Stimulated activated CD4-positive, alpha-beta T cell treated with anti-CD3 and anti-CD28 coated beads, Interleukin-2, amount 100 ng/mL, for 4 hours (primary cell): Measurements from ENCODE around the gene EPB41L4A.
"Not testable (repeated sequence)": the region's sequence is repeated elsewhere in the genome, so short reads cannot be mapped to it uniquely, and the experiment has no call there.

Source experiments
- DNase-seq: peaks from one replicate; pipeline ENCODE4 v3.0.0-alpha.2; 2020; ENCODE audit warnings: low read depth

The EPB41L4A gene

DNA sequence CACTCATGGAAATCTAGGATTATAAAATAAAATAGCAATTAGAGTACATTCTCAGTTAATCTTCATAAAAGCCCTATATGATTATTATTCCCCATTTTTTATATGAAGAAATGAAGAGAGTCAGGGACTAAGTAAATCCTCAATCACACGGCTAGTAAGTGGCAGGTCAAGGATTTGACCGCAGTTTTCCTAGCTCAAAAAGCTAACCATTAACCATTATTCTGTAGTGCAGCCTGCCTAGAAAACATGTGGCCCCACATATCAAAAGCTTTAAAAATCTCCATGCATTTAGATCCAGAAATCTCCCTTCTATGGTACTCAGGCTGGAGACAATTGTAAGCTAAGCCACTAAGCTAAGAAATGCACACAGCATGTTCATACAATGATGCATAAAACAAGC lies 21.4 kb downstream of the EPB41L4A start:
- no peak for DNase-seq

DNA sequence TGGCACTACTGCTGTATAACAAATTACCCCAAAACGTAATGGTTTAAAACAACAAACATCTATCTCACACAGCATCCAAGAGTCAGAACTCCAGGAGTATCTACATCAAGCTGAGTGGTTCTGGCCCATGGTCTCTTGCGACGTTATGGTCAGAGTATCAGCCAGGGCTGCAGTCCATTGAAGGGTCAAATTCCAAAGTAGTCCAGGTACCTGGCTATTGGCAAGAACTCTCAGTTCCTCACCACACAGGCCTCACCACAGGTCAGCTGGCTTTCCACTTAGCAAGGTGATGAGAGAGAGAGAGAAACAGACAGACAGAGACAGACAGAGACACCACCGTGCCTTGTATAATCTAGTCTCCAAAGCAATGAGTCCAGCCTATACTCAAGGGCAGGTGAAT lies 22.6 kb downstream of the EPB41L4A start:
- no peak for DNase-seq

DNA sequence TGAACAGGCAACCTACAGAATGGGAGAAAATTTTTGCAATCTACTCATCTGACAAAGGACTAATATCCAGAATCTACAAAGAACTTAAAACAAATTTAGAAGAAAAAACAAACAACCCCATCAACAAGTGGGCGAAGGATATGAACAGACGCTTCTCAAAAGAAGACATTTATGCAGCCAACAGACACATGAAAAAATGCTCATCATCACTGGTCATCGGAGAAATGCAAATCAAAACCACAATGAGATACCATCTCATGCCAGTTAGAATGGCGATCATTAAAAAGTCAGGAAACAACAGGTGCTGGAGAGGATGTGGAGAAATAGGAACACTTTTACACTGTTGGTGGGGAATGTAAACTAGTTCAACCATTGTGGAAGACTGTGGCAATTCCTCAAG lies 23.8 kb downstream of the EPB41L4A start:
- not testable (repeated sequence) for DNase-seq

DNA sequence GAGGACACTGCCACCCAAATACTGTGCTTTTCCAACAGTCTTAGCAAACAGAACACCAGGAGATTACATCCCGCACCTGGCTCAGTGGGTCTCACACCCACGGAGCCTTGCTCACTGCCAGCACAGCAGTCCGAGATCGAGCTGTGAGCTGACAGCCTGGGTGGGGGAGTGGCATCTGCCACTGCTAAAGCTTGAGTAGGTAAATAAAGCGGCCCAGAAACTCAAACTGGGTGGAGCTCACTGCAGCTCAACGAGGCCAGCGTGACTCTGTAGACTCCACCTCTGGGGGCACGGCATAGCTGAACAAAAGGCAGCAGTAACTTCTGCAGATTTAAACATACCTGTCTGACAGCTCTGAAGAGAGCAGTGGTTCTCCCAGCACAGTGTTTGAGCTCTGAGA lies 28.8 kb downstream of the EPB41L4A start:
- DNase-seq: no peak

DNA sequence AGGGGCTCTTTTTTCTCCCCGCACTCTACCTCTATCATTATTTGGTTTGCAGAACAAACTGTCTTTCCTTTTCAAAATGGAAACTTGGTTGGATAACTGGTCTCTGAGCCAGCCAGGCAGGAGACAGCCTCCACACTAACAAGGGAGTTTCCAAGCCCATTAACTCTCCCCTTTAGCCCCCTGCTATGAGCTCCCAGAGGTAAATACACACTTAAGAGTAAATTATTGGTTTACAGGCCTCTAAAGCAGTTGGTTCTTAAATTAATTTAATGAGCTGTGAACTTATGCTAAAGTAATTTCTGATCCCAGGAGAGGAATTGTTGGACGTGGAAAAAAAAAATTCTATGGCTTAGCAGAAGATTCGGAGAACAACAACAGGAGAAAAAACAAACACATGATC lies 30.3 kb downstream of the EPB41L4A start:
- DNase-seq: no peak

DNA sequence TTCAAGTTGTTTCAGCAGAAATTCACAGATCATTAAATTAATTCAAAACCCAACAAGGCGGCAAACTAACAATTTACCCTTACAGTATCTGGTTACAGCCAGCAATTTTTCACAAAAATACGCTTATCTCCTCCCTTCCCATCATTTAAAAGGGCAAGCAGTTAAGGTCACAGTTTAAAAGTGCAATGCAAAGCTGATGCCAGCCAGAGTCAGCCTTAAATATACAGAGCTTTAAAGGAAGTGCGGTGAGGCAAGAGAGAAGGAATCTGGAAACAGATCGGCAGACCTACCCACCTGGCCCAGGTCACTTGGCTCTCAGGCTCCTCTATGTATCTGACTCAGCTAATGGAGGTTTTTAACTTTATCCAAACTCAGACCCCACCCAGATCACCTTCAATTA lies 31.0 kb downstream of the EPB41L4A start:
- no peak for DNase-seq

DNA sequence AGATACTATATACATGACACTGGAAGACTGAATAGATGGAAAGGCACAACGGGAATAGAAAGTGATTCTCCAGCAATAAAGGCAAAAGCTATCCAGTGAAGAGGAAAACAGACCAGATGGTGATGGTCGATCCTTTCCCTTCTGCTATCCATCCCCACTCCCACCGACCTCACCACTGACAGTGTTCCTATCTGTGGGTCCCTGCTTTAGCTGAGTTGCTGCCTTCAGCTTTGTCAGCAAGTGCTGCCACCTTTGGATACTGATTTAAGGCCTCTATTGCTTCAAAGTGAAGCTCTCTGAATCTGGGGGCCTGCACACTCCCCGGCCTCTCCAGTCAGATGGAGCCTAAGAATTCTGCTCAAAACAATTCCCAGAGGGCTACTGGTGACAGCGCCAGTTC lies 32.3 kb downstream of the EPB41L4A start:
- no peak for DNase-seq

DNA sequence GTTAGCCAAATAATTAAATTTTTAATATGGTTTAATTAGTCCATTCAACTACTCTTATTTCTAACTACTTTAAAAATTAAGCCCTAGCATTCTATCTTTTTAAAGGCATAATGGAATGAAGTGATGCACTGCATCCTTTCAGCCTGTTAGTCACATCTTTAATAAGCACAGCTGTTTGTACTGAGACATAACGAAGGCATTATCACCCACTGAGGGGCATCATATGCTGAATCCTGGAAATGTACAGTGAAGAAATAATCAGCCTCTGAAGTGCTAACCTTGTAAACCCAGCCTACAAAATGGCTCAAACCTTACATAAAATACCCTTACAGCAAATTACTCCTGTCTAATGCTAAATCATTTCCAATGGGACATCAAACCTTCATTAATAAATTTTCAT lies 33.1 kb downstream of the EPB41L4A start:
- DNase-seq: no peak

DNA sequence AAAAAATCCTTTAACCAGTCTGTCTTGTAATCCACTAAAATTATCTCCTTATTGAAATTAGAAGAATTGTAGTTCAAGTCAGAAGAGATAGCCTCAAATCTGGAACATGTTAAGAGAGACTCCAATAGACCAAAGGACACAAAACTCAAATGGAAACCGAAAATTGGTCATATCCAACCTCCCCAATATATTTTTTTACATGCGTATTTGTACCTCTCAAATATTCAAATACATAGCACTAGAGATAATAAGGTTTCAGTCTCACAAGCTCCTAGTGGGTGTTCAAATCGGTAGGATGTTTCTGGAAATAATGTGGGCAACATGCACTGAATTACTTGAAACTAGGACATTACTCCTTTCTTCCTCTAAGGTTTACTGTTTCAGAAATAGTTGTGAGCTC lies 33.5 kb downstream of the EPB41L4A start:
- DNase-seq: no peak

DNA sequence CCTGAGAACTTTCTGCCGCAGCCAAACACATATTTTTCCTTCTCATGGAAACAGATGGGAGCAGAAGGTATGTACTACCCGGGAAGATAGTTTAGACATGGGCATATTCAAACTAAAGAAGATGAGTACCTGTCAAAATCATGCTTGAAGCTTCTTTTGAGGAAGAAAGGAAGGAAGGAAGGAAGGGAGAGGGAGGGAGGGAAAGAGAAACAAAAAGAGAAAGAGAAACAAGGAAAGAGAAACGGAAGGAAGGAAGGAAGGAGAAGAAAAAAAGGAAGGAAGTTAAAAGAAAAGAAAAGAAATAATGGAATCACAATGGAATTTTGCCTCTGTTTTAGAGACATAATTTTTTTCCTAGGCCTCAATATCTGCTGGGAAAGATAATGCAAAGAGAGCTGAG lies 34.6 kb downstream of the EPB41L4A start:
- DNase-seq: no peak

DNA sequence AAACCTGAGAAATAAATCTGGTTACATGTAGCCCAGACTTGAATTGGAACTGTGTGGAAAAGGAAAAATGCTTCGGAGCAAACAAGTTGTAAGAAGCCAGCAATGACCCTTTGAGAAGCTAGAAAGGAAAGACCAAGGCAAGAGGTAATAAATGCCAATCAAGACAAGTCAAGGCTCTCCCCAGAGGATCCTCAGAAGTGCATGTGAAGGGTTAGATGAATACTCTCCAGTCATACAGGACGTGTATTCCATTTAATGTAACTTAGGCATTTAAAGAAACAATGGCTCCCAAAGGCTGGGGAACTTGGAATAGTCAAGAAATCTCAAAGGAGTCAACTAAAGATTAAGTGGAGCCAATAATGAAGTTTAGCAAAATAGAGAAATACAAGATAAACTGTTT lies 36.2 kb downstream of the EPB41L4A start:
- no peak for DNase-seq

DNA sequence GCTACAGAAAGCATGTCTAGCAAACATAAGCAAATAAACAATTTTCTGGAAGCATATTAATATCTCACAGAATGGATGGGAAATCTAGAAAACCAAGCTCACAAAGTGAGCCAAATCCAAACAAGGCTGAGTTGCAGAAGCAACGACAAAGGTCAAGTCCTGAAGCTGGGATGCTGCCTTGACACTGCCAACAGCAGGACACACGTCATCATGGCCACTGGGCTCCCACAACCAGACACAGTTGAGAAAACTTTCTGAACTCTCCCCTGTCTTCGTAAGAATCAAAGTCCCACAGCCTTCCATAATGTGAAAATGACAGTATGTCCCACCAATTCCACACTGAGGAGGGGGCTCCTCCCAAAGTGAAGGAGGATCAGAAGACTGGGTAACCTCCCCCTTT lies 37.6 kb downstream of the EPB41L4A start:
- DNase-seq: no peak

DNA sequence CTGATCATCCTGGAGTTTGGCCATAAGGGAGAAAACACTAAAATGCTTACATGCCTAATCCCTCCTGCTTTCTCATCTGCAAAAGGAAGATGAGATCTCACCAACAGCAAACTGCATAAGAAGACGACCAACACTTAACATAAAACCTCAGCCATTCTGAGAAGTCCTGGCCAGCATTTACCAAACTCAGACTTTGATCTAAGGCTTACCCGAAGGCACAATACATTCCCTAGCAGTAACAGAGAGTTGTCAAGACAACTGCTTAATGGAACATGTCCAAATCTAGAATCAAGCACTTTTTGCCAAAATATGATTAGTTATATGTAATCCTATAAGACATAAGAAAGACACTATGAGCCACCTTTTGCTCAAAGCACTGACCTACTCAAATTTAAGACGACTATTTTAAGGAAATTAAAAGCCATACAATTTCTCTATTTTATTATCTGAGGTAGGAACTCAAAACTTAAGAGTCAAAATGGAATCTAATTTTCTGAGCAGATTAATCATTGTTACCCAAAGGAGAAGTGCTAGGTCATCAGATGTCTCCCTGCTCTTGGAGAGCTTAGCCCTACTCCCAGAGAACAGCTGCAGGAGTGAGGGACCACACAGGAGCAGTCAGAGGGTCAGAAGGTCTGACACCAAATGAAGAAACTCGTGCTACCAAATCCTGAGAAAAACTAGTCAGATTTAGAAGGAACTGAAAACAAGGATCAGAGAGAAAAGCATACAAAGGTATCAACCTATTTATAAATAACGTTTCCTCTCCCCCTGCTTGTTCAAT lies 39.3 kb downstream of the EPB41L4A start:
- DNase-seq: no peak

DNA sequence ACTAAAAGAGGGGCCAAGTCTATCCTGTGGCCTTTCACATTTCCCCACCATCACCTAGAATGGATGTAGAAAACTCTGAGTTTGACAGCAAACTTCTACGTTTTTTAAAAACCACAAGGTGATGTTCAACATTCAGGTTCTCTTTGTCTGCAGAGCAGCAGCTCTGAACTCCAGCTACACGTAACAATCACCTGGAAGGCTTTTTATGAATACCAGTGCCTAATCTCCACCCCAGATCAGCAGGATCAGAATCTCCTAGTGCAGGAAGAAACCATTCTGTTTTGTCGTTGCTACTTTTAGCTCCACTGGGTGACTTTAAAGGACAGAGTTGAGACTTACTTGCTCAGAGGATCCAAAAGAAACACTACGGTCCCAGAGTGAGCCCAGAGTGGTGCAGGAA lies 44.3 kb downstream of the EPB41L4A start:
- DNase-seq: no peak

DNA sequence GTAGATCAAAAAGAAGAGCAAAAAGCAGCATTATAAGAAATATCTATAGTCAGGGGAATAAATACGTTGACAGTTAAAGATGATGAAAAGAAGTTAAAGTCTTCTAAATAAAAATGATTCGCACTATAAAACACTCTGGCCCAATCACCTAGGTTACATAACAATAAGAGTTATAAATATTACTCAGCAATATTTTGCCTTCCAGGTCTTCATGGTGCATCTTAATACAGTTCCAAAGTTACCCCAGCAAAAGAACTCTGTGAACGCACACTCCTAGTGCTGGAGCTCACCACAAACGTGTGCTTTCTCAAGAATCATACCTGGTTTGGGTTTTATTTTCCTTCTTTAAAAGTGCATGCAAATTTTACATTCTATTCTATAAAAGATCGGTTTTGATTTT lies 44.7 kb downstream of the EPB41L4A start:
- DNase-seq: no peak

DNA sequence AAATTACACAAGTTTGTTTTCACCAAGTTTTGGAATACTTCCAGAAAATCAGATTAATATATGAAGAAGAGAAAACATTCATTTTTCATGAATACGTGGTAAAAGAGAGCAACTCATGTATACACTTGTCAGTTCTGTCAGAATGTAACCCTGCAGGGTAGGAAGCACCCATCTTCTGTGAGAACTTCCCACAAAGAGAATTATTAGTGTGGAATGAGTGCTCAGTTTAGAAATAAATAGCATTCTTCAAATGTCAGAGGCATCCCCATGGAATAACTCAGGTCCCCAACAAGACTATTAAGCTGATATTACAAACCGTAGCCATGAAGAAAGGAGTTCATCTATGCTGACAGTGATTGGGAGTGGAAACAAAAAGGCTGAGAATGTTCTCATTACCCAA lies 45.2 kb downstream of the EPB41L4A start:
- DNase-seq: no peak

DNA sequence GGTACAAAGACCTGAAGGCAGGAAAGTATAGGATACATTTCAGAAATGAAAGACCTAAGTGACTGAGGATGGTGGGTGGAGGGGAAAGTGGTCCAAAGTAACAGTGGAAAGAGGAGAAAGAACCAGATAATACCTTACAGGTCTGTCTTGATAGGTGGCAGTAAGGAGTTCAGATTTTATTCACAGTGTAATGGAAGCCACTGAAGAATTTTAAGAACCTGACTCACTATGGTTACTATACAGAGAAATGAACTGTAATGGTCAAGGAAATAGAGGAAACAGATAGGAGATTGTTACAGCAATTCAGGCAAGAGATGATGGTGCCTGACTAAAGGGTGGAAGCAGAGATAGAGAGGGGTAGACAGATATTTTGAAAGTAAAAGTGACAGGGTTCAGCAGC lies 46.5 kb downstream of the EPB41L4A start:
- no peak for DNase-seq

DNA sequence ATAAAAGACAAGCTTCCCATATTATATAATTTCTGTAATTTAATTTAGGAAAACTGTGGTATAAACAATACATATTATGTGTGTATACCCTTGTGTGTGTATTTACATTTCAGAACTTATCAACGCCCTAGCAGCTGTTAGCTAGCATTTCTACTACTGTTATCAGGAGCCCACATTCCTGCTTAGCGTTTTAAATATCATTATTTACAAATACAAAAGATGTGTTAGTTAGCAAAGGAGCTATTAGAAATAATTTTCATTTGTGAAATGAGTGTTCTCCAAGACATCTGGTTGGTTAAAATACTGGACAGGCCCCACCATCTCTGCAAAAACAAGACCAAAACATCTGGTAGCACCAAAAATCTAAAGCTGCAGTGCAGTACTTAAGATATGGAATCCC lies 48.0 kb downstream of the EPB41L4A start:
- no peak for DNase-seq

DNA sequence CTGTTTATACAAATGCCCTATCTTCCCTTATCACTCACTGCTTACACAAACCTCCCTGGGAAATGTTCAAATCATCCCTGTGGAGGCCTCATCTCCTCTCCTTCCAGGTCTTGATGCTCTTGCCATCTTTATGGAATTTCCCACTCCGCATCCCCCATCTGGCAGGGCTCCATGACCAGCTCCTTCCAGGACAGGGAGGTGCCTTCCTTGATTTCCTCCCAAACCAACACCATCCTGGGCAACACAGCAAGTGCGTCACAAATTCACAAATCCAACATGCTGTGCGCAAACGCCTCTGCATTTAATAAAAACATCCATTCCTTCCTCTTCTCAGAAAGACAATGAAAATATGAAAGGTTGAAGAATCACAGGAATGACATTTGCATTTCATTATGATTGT lies 51.7 kb downstream of the EPB41L4A start:
- DNase-seq: no peak

DNA sequence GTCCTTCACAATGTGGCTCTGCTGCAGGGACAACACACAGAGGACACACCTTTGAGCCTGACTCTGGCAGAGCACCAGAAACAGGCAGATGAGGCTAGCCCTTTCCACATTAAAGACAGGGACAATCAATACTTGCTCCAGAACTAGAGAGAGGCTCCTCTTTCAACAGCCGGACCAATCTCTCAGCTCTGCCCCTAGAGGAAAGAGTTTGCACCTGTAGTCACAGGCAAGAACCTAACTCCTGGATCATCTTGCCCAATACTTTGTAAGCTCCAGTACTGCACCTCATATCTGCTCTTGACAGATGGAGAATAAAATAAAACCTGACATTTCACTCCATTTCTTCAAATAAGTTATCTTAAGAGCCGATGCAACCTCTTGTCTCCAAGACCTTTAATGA lies 52.1 kb downstream of the EPB41L4A start:
- no peak for DNase-seq

DNA sequence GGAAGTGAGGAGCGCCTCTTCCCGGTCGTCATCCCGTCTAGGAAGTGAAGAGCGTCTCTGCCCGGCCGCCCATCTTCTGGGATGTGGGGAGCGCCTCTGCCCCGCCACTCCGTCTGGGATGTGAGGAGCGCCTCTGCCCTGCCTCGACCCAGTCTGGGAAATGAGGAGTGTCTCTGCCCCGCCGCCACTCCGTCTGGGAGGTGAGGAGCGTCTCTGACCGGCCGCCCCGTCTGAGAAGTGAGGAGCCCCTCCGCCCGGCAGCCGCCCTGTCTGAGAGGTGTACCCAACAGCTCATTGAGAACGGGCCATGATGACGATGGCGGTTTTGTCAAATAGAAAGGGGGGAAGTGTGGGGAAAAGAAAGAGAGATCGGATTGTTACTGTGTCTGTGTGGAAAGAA lies 58.3 kb downstream of the EPB41L4A start:
- DNase-seq: not testable (repeated sequence)

DNA sequence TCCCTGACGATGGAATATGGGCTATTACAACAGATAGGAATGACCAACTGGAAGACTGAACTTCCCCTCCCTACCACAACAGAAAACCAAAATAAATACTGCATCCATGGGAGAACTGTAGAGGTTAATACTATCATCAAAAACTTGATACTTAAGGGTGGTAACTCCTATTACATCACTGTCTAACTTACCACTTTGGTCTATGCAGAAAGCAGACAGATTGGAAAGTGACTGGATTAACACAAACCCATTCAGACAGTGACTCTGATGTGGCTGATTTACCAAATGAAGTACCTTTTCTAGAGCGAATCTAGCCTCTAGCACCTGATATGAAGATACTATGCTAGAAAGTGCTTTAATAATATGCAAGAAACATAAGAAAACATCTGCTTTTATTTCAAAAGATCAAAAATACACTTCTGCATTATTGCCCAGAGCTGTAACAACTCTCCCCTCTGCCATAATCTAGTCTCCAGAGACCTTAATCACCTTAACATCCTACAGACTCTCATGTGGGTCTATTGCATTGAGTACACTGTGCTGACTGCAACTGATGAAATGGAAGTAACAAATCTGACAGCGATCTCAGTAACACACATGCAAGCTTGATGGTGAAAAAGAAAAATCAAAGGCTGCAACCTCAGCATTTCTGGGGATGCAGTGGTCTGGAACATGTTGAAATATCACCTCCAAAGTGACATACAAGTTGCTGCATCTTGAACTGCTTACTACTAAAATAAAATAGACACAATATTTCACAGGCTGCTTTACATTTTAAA lies 62.7 kb downstream of the EPB41L4A start:
- DNase-seq: no peak

DNA sequence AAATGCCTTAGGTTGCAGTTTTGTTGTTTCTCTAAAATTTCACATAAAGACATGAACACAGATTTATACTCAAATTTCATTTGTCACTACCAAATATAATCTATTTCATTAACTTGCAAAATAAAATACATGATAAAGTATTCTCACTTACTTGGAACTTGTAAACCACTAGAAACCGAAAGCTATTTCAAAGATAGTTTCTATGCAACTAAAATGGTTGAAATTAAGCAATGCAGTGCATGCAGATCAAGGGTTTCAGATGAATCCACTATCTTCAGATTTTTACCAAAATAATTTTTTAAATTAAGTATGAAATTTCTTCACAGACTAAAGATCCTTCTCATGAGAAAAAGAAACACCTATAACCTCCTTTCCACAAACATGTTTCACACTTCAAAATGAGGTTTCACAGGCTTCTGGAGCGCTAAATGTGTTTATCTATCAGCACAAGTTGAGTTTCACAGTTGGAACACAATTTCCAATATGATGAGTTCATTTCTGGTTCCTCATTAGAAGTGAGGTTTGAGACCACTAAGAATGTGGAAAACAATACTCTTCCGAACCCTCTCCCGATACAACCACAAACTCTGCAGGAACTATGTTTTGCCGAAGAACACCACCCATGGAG lies 63.9 kb downstream of the EPB41L4A start:
- DNase-seq: no peak
